ENCODE results near the gene MMP2. TPM values are rescaled to one million over a fixed set of nuclear protein-coding genes. Genes with fewer than 3 reads are reported as not detected.
A peak's percentile ranks its signal among the peaks of the same experiment; 100 is the strongest.

MMP2 gene
- total and polyA plus RNA-seq, 12 donors, result 16.6 to 248 (median 89.9) TPM

DNA sequence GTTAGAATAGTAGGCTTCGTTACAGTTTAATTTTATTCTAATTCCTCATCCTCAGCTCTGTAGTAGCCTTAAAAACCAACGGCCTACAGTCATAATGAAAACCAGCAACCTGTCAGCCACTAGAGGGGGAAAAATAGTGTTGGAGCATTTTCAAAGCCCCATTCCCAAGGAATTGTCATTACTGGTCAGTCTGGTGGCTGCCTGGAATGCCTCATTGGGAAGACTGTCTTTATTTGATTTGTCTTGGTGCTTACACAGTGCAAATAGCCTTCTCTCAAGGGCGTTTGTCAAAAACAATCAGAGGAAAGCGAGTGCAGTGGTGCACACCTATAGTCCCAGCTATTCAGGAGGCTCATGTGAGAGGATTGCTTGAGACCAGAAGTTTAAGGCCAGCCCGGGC is 34.6 kb downstream of the MMP2 start:
- no peak for DNase-seq
- Histone ChIP-seq H3K4me3 (no peak overlapping the region), H3K9me3 (replicated peaks in 1 of 3) (no peaks in the 10 kb centered on the region), H3K4me1 (replicated peaks in 1 of 2) (no peaks in the 10 kb centered on the region), H3K27ac (no peak overlapping the region), H3K36me3 (replicated peaks in 1 of 2) (no peaks in the 10 kb centered on the region), H3K27me3 (no peaks in the 10 kb centered on the region)
- intact Hi-C loops (cut with DNase I), result no loop called here
- no peak for TF ChIP-seq POLR2A (IDR thresholded peaks at IDR 0.05)
- TF ChIP-seq, protein P1, sequence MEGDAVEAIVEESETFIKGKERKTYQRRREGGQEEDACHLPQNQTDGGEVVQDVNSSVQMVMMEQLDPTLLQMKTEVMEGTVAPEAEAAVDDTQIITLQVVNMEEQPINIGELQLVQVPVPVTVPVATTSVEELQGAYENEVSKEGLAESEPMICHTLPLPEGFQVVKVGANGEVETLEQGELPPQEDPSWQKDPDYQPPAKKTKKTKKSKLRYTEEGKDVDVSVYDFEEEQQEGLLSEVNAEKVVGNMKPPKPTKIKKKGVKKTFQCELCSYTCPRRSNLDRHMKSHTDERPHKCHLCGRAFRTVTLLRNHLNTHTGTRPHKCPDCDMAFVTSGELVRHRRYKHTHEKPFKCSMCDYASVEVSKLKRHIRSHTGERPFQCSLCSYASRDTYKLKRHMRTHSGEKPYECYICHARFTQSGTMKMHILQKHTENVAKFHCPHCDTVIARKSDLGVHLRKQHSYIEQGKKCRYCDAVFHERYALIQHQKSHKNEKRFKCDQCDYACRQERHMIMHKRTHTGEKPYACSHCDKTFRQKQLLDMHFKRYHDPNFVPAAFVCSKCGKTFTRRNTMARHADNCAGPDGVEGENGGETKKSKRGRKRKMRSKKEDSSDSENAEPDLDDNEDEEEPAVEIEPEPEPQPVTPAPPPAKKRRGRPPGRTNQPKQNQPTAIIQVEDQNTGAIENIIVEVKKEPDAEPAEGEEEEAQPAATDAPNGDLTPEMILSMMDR (IDR thresholded peaks at IDR 0.05), result no peak
- WGBS, 4 donors, result 82 to 95% (median 86%) methylated on average over 5 of the region's 5 CpGs

DNA sequence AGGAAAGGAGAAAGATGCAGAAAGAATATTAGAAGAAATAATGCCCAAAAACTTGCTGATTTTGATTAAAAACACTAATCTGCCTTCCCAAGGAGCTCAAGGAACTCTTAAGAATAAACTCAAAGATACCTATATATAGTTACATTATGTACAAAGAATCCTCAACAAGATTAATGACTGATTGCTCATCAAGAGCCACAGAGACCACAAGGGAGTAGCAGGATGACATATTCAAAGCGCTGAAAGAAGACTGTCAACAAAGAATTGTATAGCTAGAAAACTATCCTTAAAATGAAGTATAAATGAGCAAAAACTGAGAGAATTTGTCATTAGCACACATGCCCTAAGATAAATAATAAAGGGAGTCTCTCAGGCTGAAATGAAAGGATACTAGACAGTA is 36.1 kb downstream of the MMP2 start:
- Histone ChIP-seq H3K27me3 (no peaks in the 10 kb centered on the region), H3K9me3 (replicated peaks in 1 of 3) (no peaks in the 10 kb centered on the region), H3K4me1 (replicated peaks in 1 of 2) (no peaks in the 10 kb centered on the region), H3K4me3 (no peak overlapping the region), H3K36me3 (replicated peaks in 1 of 2) (no peaks in the 10 kb centered on the region), H3K27ac (no peak overlapping the region)
- intact Hi-C loops (cut with DNase I), result no loop called here
- TF ChIP-seq, protein P1 (IDR thresholded peaks at IDR 0.05), result no peak
- TF ChIP-seq POLR2A (IDR thresholded peaks at IDR 0.05), result no peak
- WGBS, 4 donors, result 97 to 100% (median 98%) methylated on average over 1 of the region's 1 CpG
- no peak for DNase-seq

DNA sequence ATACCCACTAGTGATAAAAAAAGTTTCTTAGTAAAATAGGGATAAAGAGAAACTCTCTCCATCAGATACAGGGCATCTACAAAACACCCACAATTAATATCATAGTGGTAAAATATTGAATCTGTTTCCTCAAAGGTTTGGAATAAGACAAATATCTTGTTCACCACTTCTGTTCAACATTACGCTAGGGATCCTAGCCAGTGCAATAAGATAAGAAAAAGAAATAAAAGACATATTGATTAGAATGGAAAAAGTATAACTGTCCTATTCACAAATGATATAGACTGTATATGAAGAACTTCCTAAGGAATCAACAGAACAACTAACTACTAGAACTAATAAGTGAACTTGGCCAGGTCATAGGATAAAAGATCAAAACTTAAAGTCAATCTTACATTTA is 42.8 kb downstream of the MMP2 start:
- no peak for TF ChIP-seq POLR2A (IDR thresholded peaks at IDR 0.05)
- TF ChIP-seq, protein P1 (IDR thresholded peaks at IDR 0.05), result no peak
- no peaks in the 10 kb centered on the region for H3K27me3 ChIP-seq
- no peak overlapping the region for H3K27ac ChIP-seq
- peaks cover 0 to 8% of the 10 kb centered on the region in 2 donors for H3K4me1 ChIP-seq (replicated peaks in 1 of 2)
- peaks cover 0 to 17% (median 9%) of the 10 kb centered on the region in 3 donors for H3K9me3 ChIP-seq (replicated peaks in 1 of 3)
- H3K36me3 ChIP-seq (replicated peaks in 1 of 2), result no peaks in the 10 kb centered on the region
- H3K4me3 ChIP-seq, result no peak overlapping the region
- 0 to 100% (median 25%) methylated on average over 1 of the region's 1 CpG for WGBS, 4 donors
- intact Hi-C loops (cut with DNase I), result no loop called here
- DNase-seq, result no peak

DNA sequence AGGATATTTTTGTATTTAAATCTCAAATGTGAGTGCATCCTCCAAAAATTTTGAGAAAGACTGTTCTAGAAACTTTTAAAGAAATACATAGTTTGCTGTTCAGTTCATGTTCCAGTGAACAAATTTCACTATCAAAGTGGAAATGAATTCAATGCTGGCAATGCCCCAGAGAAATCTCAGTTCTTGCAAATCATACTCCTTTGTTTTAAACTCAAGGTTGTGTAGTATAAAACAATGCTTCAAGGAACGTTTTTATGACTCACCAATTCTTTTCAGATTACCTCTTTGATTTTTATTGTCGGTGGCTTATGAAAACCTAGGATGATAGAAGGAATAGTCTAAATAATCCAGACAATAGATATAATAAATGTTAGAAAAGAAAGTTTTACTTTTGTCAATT is 47.4 kb downstream of the MMP2 start:
- WGBS, 4 donors, result 25 to 40% (median 33%) methylated on average over 2 of the region's 2 CpGs
- intact Hi-C loops (cut with DNase I), result no loop called here

More for the DNA sequence above, 47.4 kb downstream of the MMP2 start:
- TF ChIP-seq POLR2A (IDR thresholded peaks at IDR 0.05), result no peak
- TF ChIP-seq, protein P1 (IDR thresholded peaks at IDR 0.05), result no peak
- no peaks in the 10 kb centered on the region for H3K27me3 ChIP-seq
- H3K4me3 ChIP-seq, result no peak overlapping the region
- no peak overlapping the region for H3K27ac ChIP-seq
- H3K4me1 ChIP-seq (replicated peaks in 1 of 2), result peaks cover 0 to 8% of the 10 kb centered on the region in 2 donors
- no peaks in the 10 kb centered on the region for H3K36me3 ChIP-seq (replicated peaks in 1 of 2)
- H3K9me3 ChIP-seq (replicated peaks in 1 of 3), result peaks cover 0 to 12% (median 9%) of the 10 kb centered on the region in 3 donors
- peak in 4 of 7 donors; percentile 32 to 59 (median 42) for DNase-seq
